ENCODE results near the gene ZNF710.
A peak's percentile ranks its signal among the peaks of the same experiment; 100 is the strongest.

ZNF710 gene

GRCh38 chr15:89997079-89997478 is 4.0 kb upstream of the ZNF710 start:
- no peak for DNase-seq (ENCODE audit: low spot score)

DNA sequence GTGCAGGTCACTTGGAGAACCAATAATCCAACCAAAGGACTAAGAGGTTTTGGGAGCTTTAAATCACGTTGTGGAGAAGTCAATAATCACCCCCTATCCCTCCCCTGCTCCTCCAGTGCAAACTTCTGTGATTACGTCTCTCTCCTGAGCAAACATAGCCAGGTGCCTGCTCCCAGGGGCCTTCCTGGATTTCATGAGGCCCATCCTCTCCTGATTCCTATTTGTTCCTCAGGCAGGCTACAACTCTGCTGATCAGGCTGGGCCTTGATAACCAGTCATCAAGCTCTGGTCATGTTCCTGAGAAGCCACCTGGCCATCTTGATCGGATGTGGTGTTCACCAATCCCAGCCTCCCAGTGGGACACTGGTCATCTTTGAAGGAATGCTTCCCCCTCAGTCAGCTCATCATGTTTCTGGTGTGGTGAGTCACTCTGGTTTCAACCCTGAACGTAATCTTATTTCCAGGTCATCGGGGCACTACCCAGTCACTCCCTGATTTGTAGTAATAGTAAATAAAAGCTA is 2.9 kb upstream of the ZNF710 start:
- peak; percentile 73 for DNase-seq (ENCODE audit: low spot score)

- DNase-seq (ENCODE audit: low spot score): no peak
Measured at GRCh38 chr15:89998923-89999675, 2.0 kb upstream of the ZNF710 start.

- DNase-seq (ENCODE audit: low spot score): peak; percentile 30
Measured at GRCh38 chr15:89999676-90000185, 1.4 kb upstream of the ZNF710 start.

DNA sequence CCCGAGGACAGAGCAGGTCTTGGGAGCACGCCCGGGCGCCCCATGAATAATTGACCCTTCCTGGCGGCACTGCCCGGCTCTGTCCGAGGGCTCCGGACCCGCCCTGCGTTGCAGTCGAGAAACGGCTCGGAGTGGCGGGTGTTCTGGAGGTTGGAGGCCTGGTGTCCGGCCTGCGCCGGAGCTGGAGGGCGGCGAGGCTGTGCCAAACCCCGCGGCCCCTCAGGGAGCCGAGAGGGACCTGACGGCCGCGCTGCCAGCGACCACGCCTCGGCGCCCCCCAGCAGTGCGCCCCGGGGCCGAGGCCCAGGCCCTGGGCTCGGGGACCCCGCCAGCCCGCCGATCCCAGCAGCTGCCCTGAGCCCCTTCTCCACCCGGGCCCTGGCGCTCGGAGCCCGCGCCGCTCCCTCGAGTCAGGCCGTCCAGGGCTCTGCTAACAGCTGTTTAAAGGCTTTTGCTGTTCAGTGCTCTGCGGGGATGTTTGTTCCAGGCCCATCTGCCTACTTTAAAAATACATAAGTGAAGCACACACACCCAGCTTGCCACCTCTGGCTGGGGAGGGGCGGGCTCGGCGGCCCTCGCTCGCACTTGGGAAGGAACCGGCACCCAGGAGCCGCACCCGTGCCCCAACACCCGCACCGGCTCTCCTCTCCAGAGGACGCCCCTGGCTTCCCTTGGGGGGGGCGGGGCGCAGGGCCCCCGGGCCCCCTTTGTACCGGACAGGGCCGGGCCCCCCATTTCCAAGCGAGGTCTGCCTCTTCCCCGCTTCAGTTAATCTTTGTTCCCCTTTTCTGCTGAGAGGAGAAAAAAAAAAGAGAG is 730 bp upstream of the ZNF710 start:
- peak; percentile 41 for DNase-seq (ENCODE audit: low spot score)

- DNase-seq (ENCODE audit: low spot score): peak; percentile 82
Measured at GRCh38 chr15:90001683-90002427, 731 bp downstream of the ZNF710 start.

- peak; percentile 54 for DNase-seq (ENCODE audit: low spot score)
Measured at GRCh38 chr15:90002428-90002844, 1.3 kb downstream of the ZNF710 start.

- DNase-seq (ENCODE audit: low spot score): no peak
Measured at GRCh38 chr15:90003736-90004135, 2.6 kb downstream of the ZNF710 start.

- no peak for DNase-seq (ENCODE audit: low spot score)
Measured at GRCh38 chr15:90004252-90004651, 3.1 kb downstream of the ZNF710 start.

DNA sequence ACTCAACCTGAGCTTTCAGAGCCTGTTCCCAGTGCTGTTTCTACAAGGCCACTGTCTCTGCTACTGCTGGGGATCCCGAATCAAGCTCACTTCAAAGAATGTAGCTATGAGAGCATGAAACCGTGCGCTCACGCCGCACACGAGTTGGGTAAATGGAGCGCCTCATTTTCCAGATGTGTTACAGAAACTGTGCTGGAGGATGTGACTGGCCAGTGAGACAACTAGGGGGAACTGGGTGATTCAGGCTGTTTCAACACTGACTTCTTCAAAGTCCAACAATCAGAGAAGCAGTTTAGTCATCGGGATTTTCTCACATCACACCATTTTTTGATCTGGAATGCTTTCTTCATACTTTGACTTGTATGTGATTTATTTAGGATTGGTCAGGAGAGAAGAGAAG is 3.5 kb downstream of the ZNF710 start:
- no peak for DNase-seq (ENCODE audit: low spot score)

GRCh38 chr15:90006217-90007075 is 5.3 kb downstream of the ZNF710 start:
- no peak for DNase-seq (ENCODE audit: low spot score)

- DNase-seq (ENCODE audit: low spot score): no peak
Measured at GRCh38 chr15:90007076-90007460, 5.9 kb downstream of the ZNF710 start.

DNA sequence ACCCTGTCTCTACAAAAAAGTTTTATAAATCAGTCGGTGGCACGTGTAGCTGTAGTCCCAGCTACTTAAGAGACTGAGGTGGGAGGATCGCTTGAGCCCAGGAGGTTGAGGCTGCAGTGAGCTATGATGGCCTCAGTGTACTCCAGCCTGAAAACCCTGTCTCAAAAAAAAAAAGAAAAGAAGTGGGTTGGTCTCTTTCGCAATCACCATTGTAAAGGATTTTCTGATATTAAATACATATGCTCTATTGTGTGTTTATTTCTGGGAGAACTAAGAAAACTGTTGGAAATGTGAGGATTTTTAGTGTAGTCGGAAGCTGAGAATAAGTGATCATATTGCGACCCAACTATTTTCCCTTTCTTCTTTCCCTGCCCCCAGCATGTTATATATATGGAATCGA is 7.5 kb downstream of the ZNF710 start:
- DNase-seq (ENCODE audit: low spot score): no peak

- no peak for DNase-seq (ENCODE audit: low spot score)
Measured at GRCh38 chr15:90009301-90010022, 8.3 kb downstream of the ZNF710 start.

DNA sequence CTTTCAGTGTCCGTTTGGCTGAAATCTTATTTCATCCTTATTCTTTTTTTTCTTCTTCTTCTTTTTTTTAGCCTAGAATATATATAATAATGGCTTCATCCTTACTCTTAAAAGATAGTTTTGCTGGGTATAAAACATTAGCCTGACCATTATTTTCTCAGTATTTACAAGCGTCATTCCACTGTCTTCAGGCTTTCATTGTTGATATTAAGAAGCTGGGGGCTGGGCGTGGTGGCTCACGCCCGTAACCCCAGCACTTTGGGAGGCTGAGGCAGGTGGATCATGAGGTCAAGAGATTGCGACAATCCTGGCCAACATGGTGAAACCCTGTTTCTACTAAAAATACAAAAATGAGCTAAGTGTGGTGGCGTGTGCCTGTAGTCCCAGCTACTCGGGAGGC is 10.6 kb downstream of the ZNF710 start:
- DNase-seq (ENCODE audit: low spot score): no peak

DNA sequence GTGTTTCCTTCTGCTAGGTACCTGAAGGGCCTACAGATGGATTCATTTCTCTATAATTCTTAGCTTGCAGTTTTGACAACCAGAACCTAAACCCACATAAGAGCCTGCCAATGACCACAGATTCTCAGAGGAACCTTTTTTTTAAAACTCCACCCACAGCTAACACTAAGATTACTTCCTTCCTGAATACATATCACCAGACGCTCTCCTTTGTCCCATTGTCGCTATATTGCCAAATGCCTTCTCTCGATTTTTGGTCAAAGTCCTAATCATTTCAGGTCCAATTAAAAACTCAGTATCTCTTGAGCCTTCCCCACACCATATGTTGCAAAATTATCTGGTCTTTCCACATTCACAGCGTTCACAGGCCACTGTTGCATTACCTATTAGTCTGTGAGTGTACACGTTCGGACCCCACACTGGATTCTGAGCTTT is 12.4 kb downstream of the ZNF710 start:
- no peak for DNase-seq (ENCODE audit: low spot score)

- DNase-seq (ENCODE audit: low spot score): no peak
Measured at GRCh38 chr15:90015294-90015693, 14.2 kb downstream of the ZNF710 start.

DNA sequence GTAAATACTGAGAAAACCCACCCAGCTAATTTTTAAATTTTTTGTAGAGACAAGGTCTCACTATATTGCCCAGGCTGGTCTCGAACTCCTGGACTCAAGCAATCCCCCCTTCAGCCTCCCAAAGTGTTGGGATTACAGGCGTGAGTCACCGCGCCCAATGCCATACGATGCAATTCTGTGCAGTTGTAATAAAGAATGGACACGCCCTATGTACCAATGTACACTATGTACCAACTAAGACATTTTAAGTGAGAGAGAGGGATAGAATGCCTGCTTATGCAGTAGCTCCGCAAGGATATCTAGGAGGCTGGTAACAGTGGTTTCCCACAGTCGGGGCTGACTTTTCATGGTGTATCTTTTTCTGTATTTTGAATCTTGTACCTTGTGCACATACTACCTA is 14.6 kb downstream of the ZNF710 start:
- no peak for DNase-seq (ENCODE audit: low spot score)

GRCh38 chr15:90016721-90017120 is 15.6 kb downstream of the ZNF710 start:
- DNase-seq (ENCODE audit: low spot score): no peak

GRCh38 chr15:90018216-90018831 is 17.2 kb downstream of the ZNF710 start:
- no peak for DNase-seq (ENCODE audit: low spot score)
